Sigmoid colon (tissue), 7 donors: ENCODE data around the gene ALG3. TPM values are rescaled to one million over a fixed set of nuclear protein-coding genes. Genes with fewer than 3 reads are reported as not detected.

ENCODE experiments used
- DNase-seq: peaks from one replicate; pipeline ENCODE4 v3.0.0-alpha.2; 2019
- H3K27ac ChIP-seq, 4 donors: fragments of 200-600 bp; sonication (generic); one replicate each; pipeline ENCODE4 v1.5.1; 2016 to 2019; ENCODE audit warnings: mild to moderate bottlenecking in 1 of 4
- H3K27me3 ChIP-seq, 3 donors: fragments of 200-600 bp; sonication (generic); one replicate each; pipeline ENCODE4 v1.5.1; 2019; ENCODE audit warnings: mild to moderate bottlenecking in 1 of 3
- H3K36me3 ChIP-seq, 4 donors: fragments of 200-600 bp; sonication (generic); one replicate each; pipeline ENCODE4 v1.5.1; 2016 to 2019
- H3K4me1 ChIP-seq, 4 donors: fragments of 200-600 bp; sonication (generic); one replicate each; pipeline ENCODE4 v1.5.1; 2017 to 2019
- H3K4me3 ChIP-seq, 4 donors: fragments of 200-600 bp; sonication (generic); one replicate each; pipeline ENCODE4 v1.5.1; 2017 to 2019; ENCODE audit warnings: mild to moderate bottlenecking in 2 of 4, moderate library complexity in 1 of 4
- H3K9me3 ChIP-seq, 4 donors: fragments of 200-600 bp in 3 of 4; sonication (generic) in 3 of 4; one replicate each; pipeline versions ENCODE4 v1.5.1 to v1.6.1; 2013 to 2019
- CTCF ChIP-seq, 4 experiments: fragments of 450-650 bp in 3 of 4; fragments of 200-600 bp in 1 of 4; IDR thresholded peaks; one replicate each; pipeline ENCODE4 v1.5.1; 2016 to 2019; ENCODE audit warnings: antibody characterized with exemption in 4 of 4, mild to moderate bottlenecking in 3 of 4, moderate library complexity in 2 of 4
- EP300 ChIP-seq, 4 donors: sonication (generic); formaldehyde crosslinking; IDR thresholded peaks; one replicate each; pipeline ENCODE4 v1.6.1; 2017; ENCODE audit warnings: antibody characterized with exemption in 4 of 4
- POLR2A ChIP-seq, 2 donors: fragments of 450-650 bp; IDR thresholded peaks; one replicate each; pipeline ENCODE4 v1.6.1; 2016; ENCODE audit warnings: antibody characterized with exemption in 2 of 2, mild to moderate bottlenecking in 2 of 2, moderate library complexity in 2 of 2
- POLR2AphosphoS5 ChIP-seq, 4 donors: sonication (generic); formaldehyde crosslinking; IDR thresholded peaks; one replicate each; pipeline ENCODE4 v1.6.1; 2017; ENCODE audit warnings: antibody characterized with exemption in 4 of 4
- WGBS, 2 donors: extraction: QIAGEN DNeasy Blood & Tissue Kit; methylation state at CpG; one replicate each; pipeline ENCODE4 v1.1.7; 2013; 5-methylcytosine and 5-hydroxymethylcytosine counted together
- intact Hi-C: fragments of 100-400 bp; cut with DNase I; formaldehyde crosslinking; loops from one replicate; pipeline ENCODE4 v1.15.1; 2023
- polyA plus RNA-seq, 3 donors: library from polyadenylated mRNA; stranded (reverse); fragments of 200-250 nt; gene quantifications; one replicate each; pipeline ENCODE4 v1.2.3, GENCODE V29; 2013
- total RNA-seq, 4 donors: library from RNA; depleted of rRNA; stranded (reverse); fragments of >200 nt; gene quantifications; one replicate each; pipeline ENCODE4 v1.1.0, GENCODE V29; 2016
- donor health status: healthy with polysubstance abuse.
- donor health status: Bipolar disorder and iron deficiency.
- donor health status: healthy.

The ALG3 gene
- total and polyA plus RNA-seq, 7 donors = 9.9 to 46.8 (median 36.0) TPM

GRCh38 chr3:184223946-184224345 lies 24.8 kb downstream of the ALG3 start:
- Histone ChIP-seq H3K27ac (no peak overlapping the region), H3K9me3 (no peaks in the 10 kb centered on the region), H3K27me3 (peaks cover 5 to 56% (median 31%) of the 10 kb centered on the region in 3 donors), H3K4me3 (no peak overlapping the region), H3K4me1 (peaks cover 0 to 5% (median 3%) of the 10 kb centered on the region in 4 donors), H3K36me3 (no peaks in the 10 kb centered on the region)
- no peak for DNase-seq
- WGBS, 2 donors = 77 to 86% methylated on average over 3 of the region's 3 CpGs
- intact Hi-C loops = no loop called here
- TF ChIP-seq POLR2AphosphoS5 (IDR thresholded peaks at IDR 0.05) (no peak), POLR2A (IDR thresholded peaks at IDR 0.05) (no peak), EP300 (IDR thresholded peaks at IDR 0.05) (no peak), CTCF (IDR thresholded peaks at IDR 0.05) (no peak)

GRCh38 chr3:184222521-184222920 lies 26.2 kb downstream of the ALG3 start:
- no peak overlapping the region for H3K27ac ChIP-seq
- peaks cover 0 to 42% (median 20%) of the 10 kb centered on the region in 3 donors for H3K27me3 ChIP-seq
- no peaks in the 10 kb centered on the region for H3K36me3 ChIP-seq
- no peaks in the 10 kb centered on the region for H3K4me1 ChIP-seq
- no peak overlapping the region for H3K4me3 ChIP-seq
- intact Hi-C loops = no loop called here
- H3K9me3 ChIP-seq = no peaks in the 10 kb centered on the region
- TF ChIP-seq CTCF (IDR thresholded peaks at IDR 0.05) (no peak), POLR2A (IDR thresholded peaks at IDR 0.05) (no peak), POLR2AphosphoS5 (IDR thresholded peaks at IDR 0.05) (no peak), EP300 (IDR thresholded peaks at IDR 0.05) (no peak)
- DNase-seq = no peak
- WGBS, 2 donors = 49 to 79% methylated on average over 3 of the region's 3 CpGs

GRCh38 chr3:184218814-184219213 lies 29.9 kb downstream of the ALG3 start:
- 51% methylated on average over 4 of the region's 4 CpGs for whole genome bisulfite sequencing, 2 donors
- H3K27ac ChIP-seq = no peak overlapping the region
- intact Hi-C loops = no loop called here
- no peaks in the 10 kb centered on the region for H3K4me1 ChIP-seq
- TF ChIP-seq POLR2A (IDR thresholded peaks at IDR 0.05) (no peak), POLR2AphosphoS5 (IDR thresholded peaks at IDR 0.05) (no peak), EP300 (IDR thresholded peaks at IDR 0.05) (no peak), CTCF (IDR thresholded peaks at IDR 0.05) (no peak)
- no peaks in the 10 kb centered on the region for H3K9me3 ChIP-seq
- no peaks in the 10 kb centered on the region for H3K36me3 ChIP-seq
- peaks cover 0 to 16% (median 5%) of the 10 kb centered on the region in 3 donors for H3K27me3 ChIP-seq
- H3K4me3 ChIP-seq = no peak overlapping the region
- no peak for DNase-seq

- intact Hi-C loops = no loop called here
- no peaks in the 10 kb centered on the region for H3K36me3 ChIP-seq
- TF ChIP-seq POLR2AphosphoS5 (IDR thresholded peaks at IDR 0.05) = no peak
- no peak for TF ChIP-seq POLR2A (IDR thresholded peaks at IDR 0.05)
- TF ChIP-seq EP300 (IDR thresholded peaks at IDR 0.05) = no peak
- no peak for TF ChIP-seq CTCF (IDR thresholded peaks at IDR 0.05)
- no peak overlapping the region for H3K27ac ChIP-seq
- 85 to 86% methylated on average over 5 of the region's 5 CpGs for WGBS, 2 donors
- H3K27me3 ChIP-seq = peaks cover 0 to 9% (median 0%) of the 10 kb centered on the region in 3 donors
- no peak for DNase-seq
- H3K9me3 ChIP-seq = no peaks in the 10 kb centered on the region
- H3K4me3 ChIP-seq = no peak overlapping the region
- H3K4me1 ChIP-seq = no peaks in the 10 kb centered on the region
These were observed 37.0 kb downstream of the ALG3 start for GRCh38 chr3:184211718-184212117.

- Histone ChIP-seq H3K27me3 (peaks cover 0 to 13% (median 0%) of the 10 kb centered on the region in 3 donors), H3K4me3 (no peak overlapping the region), H3K4me1 (no peaks in the 10 kb centered on the region), H3K27ac (no peak overlapping the region), H3K9me3 (no peaks in the 10 kb centered on the region), H3K36me3 (no peaks in the 10 kb centered on the region)
- DNase-seq = no peak
- TF ChIP-seq POLR2A (IDR thresholded peaks at IDR 0.05) (no peak), EP300 (IDR thresholded peaks at IDR 0.05) (no peak), POLR2AphosphoS5 (IDR thresholded peaks at IDR 0.05) (no peak), CTCF (IDR thresholded peaks at IDR 0.05) (no peak)
- intact Hi-C loops = no loop called here
- WGBS, 2 donors = 79 to 84% methylated on average over 5 of the region's 5 CpGs
These were observed 37.5 kb downstream of the ALG3 start for GRCh38 chr3:184211297-184211696.
